Activated CD8-positive, alpha-beta memory T cell treated with anti-CD3 and anti-CD28 coated beads, Interleukin-2, amount 50 U/mL, for 48 hours (primary cell): ENCODE results near the gene PLEKHA3.
"Not testable (repeated sequence)": the region's sequence is repeated elsewhere in the genome, so short reads cannot be mapped to it uniquely, and the experiment has no call there.

Source experiments
- DNase-seq: peaks from one replicate; pipeline ENCODE4 v3.0.0-alpha.2; 2020

Gene PLEKHA3

GRCh38 chr2:178479275-178479616 lies 1.0 kb upstream of the PLEKHA3 start:
- no peak for DNase-seq

DNA sequence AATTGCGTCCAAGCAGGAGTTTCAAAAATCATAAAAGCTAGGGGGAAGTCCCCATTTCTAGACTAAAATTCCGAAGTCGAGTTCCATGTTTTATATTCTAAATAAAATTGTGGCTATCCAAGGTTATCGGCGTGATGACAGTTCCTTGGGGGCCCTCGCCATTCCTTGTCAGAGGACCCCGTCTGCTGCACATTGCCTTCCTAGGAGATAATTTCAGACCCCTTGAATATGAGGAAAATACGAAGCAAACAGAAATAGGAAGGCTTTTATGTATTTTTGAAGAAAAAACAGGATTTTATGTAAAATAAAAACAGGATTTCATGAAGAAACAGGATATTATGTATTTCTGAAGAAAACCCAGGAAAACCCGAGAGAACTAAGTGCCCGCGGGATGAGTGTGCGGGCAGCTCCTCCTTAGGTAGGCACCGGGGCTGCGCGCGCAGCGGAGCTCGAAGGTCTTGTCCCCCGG lies 465 bp upstream of the PLEKHA3 start:
- DNase-seq, result no peak

- DNase-seq, result no peak
These were observed 2.2 kb downstream of the PLEKHA3 start for GRCh38 chr2:178482437-178482836.

- no peak for DNase-seq
These were observed 4.2 kb downstream of the PLEKHA3 start for GRCh38 chr2:178484245-178485041.

GRCh38 chr2:178485356-178485755 lies 5.1 kb downstream of the PLEKHA3 start:
- no peak for DNase-seq

DNA sequence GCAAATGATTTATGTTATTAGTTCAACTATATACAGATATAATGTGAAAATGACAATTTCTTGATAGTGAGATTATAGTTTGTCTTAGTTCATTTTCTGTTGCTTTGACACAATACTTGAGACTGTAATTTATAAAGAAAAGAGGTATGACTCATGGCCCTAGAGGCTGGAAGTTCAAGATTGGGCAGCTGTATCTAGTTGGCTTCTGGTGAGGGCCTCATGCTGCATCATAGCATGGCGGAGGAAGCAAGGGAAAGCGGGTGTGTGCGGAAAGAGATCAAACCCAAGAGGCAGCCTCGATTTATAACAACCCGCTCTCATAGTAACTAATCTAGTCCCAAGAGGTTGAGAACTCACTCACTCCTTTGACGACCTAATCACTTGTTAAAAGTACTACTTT lies 11.4 kb downstream of the PLEKHA3 start:
- no peak for DNase-seq

GRCh38 chr2:178496049-178496448 lies 15.8 kb downstream of the PLEKHA3 start:
- DNase-seq, result no peak

- no peak for DNase-seq
These were observed 17.9 kb downstream of the PLEKHA3 start for GRCh38 chr2:178498137-178498536.

GRCh38 chr2:178499640-178500039 lies 19.4 kb downstream of the PLEKHA3 start:
- DNase-seq, result no peak

DNA sequence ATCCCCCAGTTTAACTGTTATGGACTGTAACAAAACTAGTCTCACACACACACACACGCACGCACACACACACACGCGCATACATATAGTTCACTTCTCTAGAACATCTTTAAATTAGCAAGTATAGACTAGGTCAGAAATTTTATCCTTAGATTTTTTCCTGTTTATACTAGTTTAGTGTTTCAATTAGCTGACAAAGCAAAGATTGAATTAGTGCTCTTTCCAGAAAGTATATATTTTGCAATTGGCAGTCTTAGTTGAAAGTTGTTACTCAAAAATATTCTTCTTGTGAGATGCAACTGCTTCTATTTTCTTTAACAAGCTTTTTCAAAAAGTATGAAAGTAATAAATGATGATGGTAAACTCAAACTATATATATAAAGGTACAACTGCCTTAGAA lies 22.5 kb downstream of the PLEKHA3 start:
- no peak for DNase-seq

- DNase-seq, result no peak
These were observed 25.8 kb downstream of the PLEKHA3 start for GRCh38 chr2:178506101-178506500.

- no peak for DNase-seq
These were observed 26.3 kb downstream of the PLEKHA3 start for GRCh38 chr2:178506524-178506923.

DNA sequence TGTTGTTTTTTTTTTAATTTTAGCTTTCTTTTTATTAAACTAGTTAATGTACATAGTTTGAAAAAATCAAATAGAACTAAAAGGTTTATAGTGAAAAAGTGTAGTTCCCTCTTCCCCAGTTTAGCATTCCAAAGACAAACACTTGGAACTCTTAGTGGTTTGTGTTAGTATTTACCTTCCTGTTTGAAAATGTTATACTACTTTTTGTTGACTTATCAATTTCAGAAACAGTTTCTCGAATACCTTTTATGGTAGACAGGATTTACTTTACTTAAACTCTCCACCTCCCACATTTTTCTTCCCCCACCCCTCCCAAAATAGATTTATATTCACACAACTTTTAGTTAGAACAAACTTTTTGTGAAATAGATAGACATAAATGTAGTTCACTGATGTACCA lies 26.7 kb downstream of the PLEKHA3 start:
- DNase-seq, result no peak

GRCh38 chr2:178508646-178509045 lies 28.4 kb downstream of the PLEKHA3 start:
- DNase-seq, result no peak

GRCh38 chr2:178510384-178510783 lies 30.1 kb downstream of the PLEKHA3 start:
- DNase-seq, result no peak

GRCh38 chr2:178512484-178512883 lies 32.2 kb downstream of the PLEKHA3 start:
- no peak for DNase-seq

- DNase-seq, result no peak
These were observed 33.6 kb downstream of the PLEKHA3 start for GRCh38 chr2:178513876-178514275.

- no peak for DNase-seq
These were observed 34.4 kb downstream of the PLEKHA3 start for GRCh38 chr2:178514664-178515063.

GRCh38 chr2:178517496-178517895 lies 37.2 kb downstream of the PLEKHA3 start:
- no peak for DNase-seq

GRCh38 chr2:178521304-178522150 lies 41.3 kb downstream of the PLEKHA3 start:
- no peak for DNase-seq

GRCh38 chr2:178522950-178523595 lies 42.8 kb downstream of the PLEKHA3 start:
- DNase-seq, result peak; percentile 83

DNA sequence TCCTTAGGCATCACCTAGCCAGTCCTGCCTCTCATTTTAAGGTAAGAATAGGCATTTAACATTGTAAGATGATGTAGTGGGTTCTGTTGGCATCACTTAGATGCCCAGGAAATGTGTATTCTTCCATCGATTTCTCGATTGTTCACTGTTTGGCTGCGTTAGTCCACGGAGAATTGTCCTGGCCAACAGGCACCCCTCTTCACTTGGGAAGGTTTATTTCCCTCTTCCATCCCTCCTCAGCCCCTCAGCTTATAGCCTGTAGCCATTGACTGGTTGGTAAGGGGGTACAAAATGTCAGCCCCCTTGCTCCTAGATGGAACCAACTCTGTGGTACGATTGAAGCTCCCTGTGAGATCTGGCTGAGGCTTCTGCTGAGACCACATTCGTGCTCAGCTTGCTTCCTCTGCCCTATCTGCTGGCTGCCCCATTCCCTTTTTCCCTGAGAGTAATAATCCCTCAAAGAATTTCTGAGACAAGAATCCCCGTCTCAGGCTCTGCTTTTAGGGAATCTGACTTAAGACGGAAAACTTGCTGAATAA lies 43.4 kb downstream of the PLEKHA3 start:
- DNase-seq, result no peak

GRCh38 chr2:178525010-178525409 lies 44.8 kb downstream of the PLEKHA3 start:
- not testable (repeated sequence) for DNase-seq
